ENCODE data around the gene H1-8. TPM values are rescaled to one million over a fixed set of nuclear protein-coding genes. Genes with fewer than 3 reads are reported as not detected.

Gene H1-8
- total RNA-seq, 5 donors from 2014 or later (not counting 1 experiment from before 2014, with no cell fraction given): not detected

DNA sequence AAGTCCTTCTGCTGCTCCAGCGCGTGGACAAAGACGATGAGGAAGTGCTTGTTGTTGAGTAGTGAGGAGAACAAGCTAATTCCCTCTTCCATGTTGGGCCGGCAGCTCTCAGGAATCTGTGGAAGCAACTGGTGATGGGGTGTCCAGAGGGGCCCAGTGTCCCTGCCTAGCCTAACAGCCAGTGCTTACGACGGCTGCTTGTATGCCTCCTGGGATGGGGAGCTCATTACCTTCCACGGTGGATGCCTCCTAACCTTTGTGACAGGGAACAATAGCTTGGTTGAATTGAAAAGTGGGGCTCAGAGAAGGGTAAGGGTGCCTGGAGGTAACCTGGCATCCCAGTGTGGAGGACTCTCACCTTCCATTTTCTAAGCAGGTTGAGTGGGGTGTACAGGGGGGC lies 22.9 kb downstream of the H1-8 start:
- H3K27ac ChIP-seq (ENCODE audit: low read length): no peak overlapping the region
- 100% methylated on average over 4 of the region's 7 CpGs for WGBS (ENCODE audit: insufficient coverage)
- Mint-ChIP-seq H3K27ac (no peak overlapping the region), H3K4me3 (no peak overlapping the region), H3K36me3 (no peaks in the 10 kb centered on the region), H3K9me3 (no peaks in the 10 kb centered on the region), H3K4me1 (peaks cover 1 to 8% (median 4%) of the 10 kb centered on the region in 3 donors), H3K27me3 (no peaks in the 10 kb centered on the region)
- no peak overlapping the region for H3K4me3 ChIP-seq (ENCODE audit: control insufficient read depth in 1 of 2, extremely low read depth in 1 of 2, low read length in 1 of 2)
- ATAC-seq (replicated peaks in 1 of 4) (no peak), DNase-seq (no peak)
- H3K27me3 ChIP-seq (replicated peaks in 1 of 2; ENCODE audit: control insufficient read depth in 2 of 2, extremely low read depth in 1 of 2, insufficient read depth in 2 of 2, low read length in 1 of 2): no peaks in the 10 kb centered on the region
- peaks cover 0 to 25% of the 10 kb centered on the region in 2 experiments for H3K4me1 ChIP-seq (ENCODE audit: control insufficient read depth in 1 of 2, extremely low read depth in 1 of 2, insufficient read depth in 2 of 2, low read length in 2 of 2)
- H3K9me3 ChIP-seq: no peaks in the 10 kb centered on the region
- POLR2A ChIA-PET: interaction anchor here in 1 of 2 donors (1.1 kb wide), 1 partner anchor 11 kb away, joined by 4 read pairs; no protein-coding TSS in a partner anchor
- CTCF ChIA-PET: no interaction called here
- H3K36me3 ChIP-seq (ENCODE audit: control insufficient read depth in 2 of 2, extremely low read depth in 1 of 2, insufficient read depth in 1 of 2, low read length in 1 of 2): peaks cover 3% of the 10 kb centered on the region in 2 donors

- peaks cover 4% of the 10 kb centered on the region for H3K36me3 Mint-ChIP-seq
- ATAC-seq (replicated peaks in 1 of 4): no peak
- POLR2A ChIA-PET: interaction anchor here in 1 of 2 donors (1.0 kb wide), 1 partner anchor 9 kb away, joined by 3 read pairs; no protein-coding TSS in a partner anchor
These were observed 24.3 kb downstream of the H1-8 start for GRCh38 chr3:129567176-129567705.

GRCh38 chr3:129567939-129568338 lies 25.0 kb downstream of the H1-8 start:
- no peaks in the 10 kb centered on the region for H3K27me3 ChIP-seq (replicated peaks in 1 of 2; ENCODE audit: control insufficient read depth in 2 of 2, extremely low read depth in 1 of 2, insufficient read depth in 2 of 2, low read length in 1 of 2)
- no peaks in the 10 kb centered on the region for H3K27me3 Mint-ChIP-seq
- WGBS (ENCODE audit: insufficient coverage): 70% methylated on average over 3 of the region's 6 CpGs
- ATAC-seq (replicated peaks in 1 of 4): no peak
- no peaks in the 10 kb centered on the region for H3K9me3 ChIP-seq
- H3K4me1 ChIP-seq (ENCODE audit: control insufficient read depth in 1 of 2, extremely low read depth in 1 of 2, insufficient read depth in 2 of 2, low read length in 2 of 2): peaks cover 0 to 28% of the 10 kb centered on the region in 2 experiments
- H3K27ac ChIP-seq (ENCODE audit: low read length): no peak overlapping the region
- H3K4me1 Mint-ChIP-seq: peaks cover 0 to 11% (median 4%) of the 10 kb centered on the region in 3 donors
- no peak overlapping the region for H3K4me3 ChIP-seq (ENCODE audit: control insufficient read depth in 1 of 2, extremely low read depth in 1 of 2, low read length in 1 of 2)
- H3K36me3 ChIP-seq (ENCODE audit: control insufficient read depth in 2 of 2, extremely low read depth in 1 of 2, insufficient read depth in 1 of 2, low read length in 1 of 2): peaks cover 0 to 3% of the 10 kb centered on the region in 2 donors
- ChIA-PET CTCF (interaction anchor here in 1 of 2 donors (0.6 kb wide), 1 partner anchor 38 kb away, joined by 3 read pairs; no protein-coding TSS in a partner anchor), POLR2A (interaction anchor here in 1 of 2 donors (0.5 to 1.0 kb wide), 2 partner anchors 9 to 14 kb away, joined by 3 to 4 read pairs; no protein-coding TSS in a partner anchor)
- no peak overlapping the region for H3K4me3 Mint-ChIP-seq
- H3K27ac Mint-ChIP-seq: no peak overlapping the region
- H3K36me3 Mint-ChIP-seq: peaks cover 4% of the 10 kb centered on the region
- no peaks in the 10 kb centered on the region for H3K9me3 Mint-ChIP-seq
- peak in 1 of 35 experiments; percentile 46 for DNase-seq

More at GRCh38 chr3:129567176-129567705, 24.3 kb downstream of the H1-8 start:
- Histone ChIP-seq H3K27ac (ENCODE audit: low read length) (no peak overlapping the region), H3K9me3 (no peaks in the 10 kb centered on the region), H3K4me3 (ENCODE audit: control insufficient read depth in 1 of 2, extremely low read depth in 1 of 2, low read length in 1 of 2) (no peak overlapping the region), H3K4me1 (ENCODE audit: control insufficient read depth in 1 of 2, extremely low read depth in 1 of 2, insufficient read depth in 2 of 2, low read length in 2 of 2) (peaks cover 0 to 26% of the 10 kb centered on the region in 2 experiments), H3K36me3 (ENCODE audit: control insufficient read depth in 2 of 2, extremely low read depth in 1 of 2, insufficient read depth in 1 of 2, low read length in 1 of 2) (peaks cover 3% of the 10 kb centered on the region in 2 donors), H3K27me3 (replicated peaks in 1 of 2; ENCODE audit: control insufficient read depth in 2 of 2, extremely low read depth in 1 of 2, insufficient read depth in 2 of 2, low read length in 1 of 2) (no peaks in the 10 kb centered on the region)
- no peak overlapping the region for H3K27ac Mint-ChIP-seq
- H3K4me1 Mint-ChIP-seq: peaks cover 0 to 11% (median 4%) of the 10 kb centered on the region in 3 donors
- WGBS (ENCODE audit: insufficient coverage): 90% methylated on average over 18 of the region's 18 CpGs
- CTCF ChIA-PET: no interaction called here
- H3K4me3 Mint-ChIP-seq: no peak overlapping the region
- no peaks in the 10 kb centered on the region for H3K27me3 Mint-ChIP-seq
- no peak for DNase-seq
- H3K9me3 Mint-ChIP-seq: no peaks in the 10 kb centered on the region

- H3K4me1 ChIP-seq (ENCODE audit: control insufficient read depth in 1 of 2, extremely low read depth in 1 of 2, insufficient read depth in 2 of 2, low read length in 2 of 2): peaks cover 0 to 41% of the 10 kb centered on the region in 2 experiments
- 93% methylated on average over 2 of the region's 7 CpGs for WGBS (ENCODE audit: insufficient coverage)
These were observed 26.9 kb downstream of the H1-8 start for GRCh38 chr3:129569856-129570255.

GRCh38 chr3:129571605-129572547 lies 28.9 kb downstream of the H1-8 start:
- H3K4me1 Mint-ChIP-seq: peaks cover 15 to 44% (median 23%) of the 10 kb centered on the region in 3 donors
- Histone ChIP-seq H3K9me3 (no peaks in the 10 kb centered on the region), H3K27ac (ENCODE audit: low read length) (no peak overlapping the region), H3K4me1 (ENCODE audit: control insufficient read depth in 1 of 2, extremely low read depth in 1 of 2, insufficient read depth in 2 of 2, low read length in 2 of 2) (peaks cover 8 to 52% of the 10 kb centered on the region in 2 experiments), H3K4me3 (ENCODE audit: control insufficient read depth in 1 of 2, extremely low read depth in 1 of 2, low read length in 1 of 2) (no peak overlapping the region), H3K27me3 (replicated peaks in 1 of 2; ENCODE audit: control insufficient read depth in 2 of 2, extremely low read depth in 1 of 2, insufficient read depth in 2 of 2, low read length in 1 of 2) (no peaks in the 10 kb centered on the region), H3K36me3 (ENCODE audit: control insufficient read depth in 2 of 2, extremely low read depth in 1 of 2, insufficient read depth in 1 of 2, low read length in 1 of 2) (peaks cover 0 to 3% of the 10 kb centered on the region in 2 donors)
- ChIA-PET CTCF (no interaction called here), POLR2A (no interaction called here)
- no peak for ATAC-seq (replicated peaks in 1 of 4)
- H3K4me3 Mint-ChIP-seq: no peak overlapping the region
- no peaks in the 10 kb centered on the region for H3K9me3 Mint-ChIP-seq
- 96% methylated on average over 21 of the region's 22 CpGs for WGBS (ENCODE audit: insufficient coverage)
- DNase-seq: no peak
- H3K27ac Mint-ChIP-seq: no peak overlapping the region
- H3K27me3 Mint-ChIP-seq: no peaks in the 10 kb centered on the region
- peaks cover 4% of the 10 kb centered on the region for H3K36me3 Mint-ChIP-seq

More at GRCh38 chr3:129569856-129570255, 26.9 kb downstream of the H1-8 start:
- ChIA-PET CTCF (no interaction called here), POLR2A (no interaction called here)
- H3K36me3 ChIP-seq (ENCODE audit: control insufficient read depth in 2 of 2, extremely low read depth in 1 of 2, insufficient read depth in 1 of 2, low read length in 1 of 2): peaks cover 0 to 3% of the 10 kb centered on the region in 2 donors
- Mint-ChIP-seq H3K9me3 (no peaks in the 10 kb centered on the region), H3K27ac (peak overlapping the region; percentile 57 to 71), H3K4me3 (no peak overlapping the region), H3K4me1 (peaks cover 0 to 24% (median 5%) of the 10 kb centered on the region in 3 donors), H3K27me3 (no peaks in the 10 kb centered on the region), H3K36me3 (peaks cover 4% of the 10 kb centered on the region)
- H3K27ac ChIP-seq (ENCODE audit: low read length): no peak overlapping the region
- no peak overlapping the region for H3K4me3 ChIP-seq (ENCODE audit: control insufficient read depth in 1 of 2, extremely low read depth in 1 of 2, low read length in 1 of 2)
- DNase-seq: no peak
- H3K9me3 ChIP-seq: no peaks in the 10 kb centered on the region
- no peak for ATAC-seq (replicated peaks in 1 of 4)
- H3K27me3 ChIP-seq (replicated peaks in 1 of 2; ENCODE audit: control insufficient read depth in 2 of 2, extremely low read depth in 1 of 2, insufficient read depth in 2 of 2, low read length in 1 of 2): no peaks in the 10 kb centered on the region

DNA sequence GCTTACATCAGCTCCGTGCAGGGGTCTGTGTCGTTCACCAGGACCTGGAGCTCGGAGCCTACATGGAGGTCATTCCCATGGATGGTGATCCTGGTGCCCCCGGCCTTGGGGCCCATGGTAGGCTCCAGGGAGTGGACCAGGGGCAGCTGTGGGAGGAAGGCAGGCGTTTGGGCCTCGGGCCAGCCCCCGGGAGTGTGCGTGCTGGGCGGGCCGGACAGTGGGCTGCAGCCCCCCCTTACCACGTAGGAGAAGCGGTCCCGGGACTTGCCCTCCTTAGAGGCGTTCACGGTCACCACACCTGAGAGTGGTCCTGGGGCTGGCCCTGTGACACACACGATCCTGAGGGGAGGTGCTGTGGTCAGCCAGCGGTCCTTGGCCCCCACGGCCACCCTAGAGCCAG lies 29.6 kb downstream of the H1-8 start:
- DNase-seq (no peak), ATAC-seq (replicated peaks in 1 of 4) (no peak)
- Histone ChIP-seq H3K36me3 (ENCODE audit: control insufficient read depth in 2 of 2, extremely low read depth in 1 of 2, insufficient read depth in 1 of 2, low read length in 1 of 2) (peaks cover 0 to 3% of the 10 kb centered on the region in 2 donors), H3K27ac (ENCODE audit: low read length) (no peak overlapping the region), H3K9me3 (no peaks in the 10 kb centered on the region), H3K4me3 (ENCODE audit: control insufficient read depth in 1 of 2, extremely low read depth in 1 of 2, low read length in 1 of 2) (no peak overlapping the region), H3K4me1 (ENCODE audit: control insufficient read depth in 1 of 2, extremely low read depth in 1 of 2, insufficient read depth in 2 of 2, low read length in 2 of 2) (peaks cover 13 to 52% of the 10 kb centered on the region in 2 experiments), H3K27me3 (replicated peaks in 1 of 2; ENCODE audit: control insufficient read depth in 2 of 2, extremely low read depth in 1 of 2, insufficient read depth in 2 of 2, low read length in 1 of 2) (no peaks in the 10 kb centered on the region)
- Mint-ChIP-seq H3K4me1 (peaks cover 15 to 48% (median 28%) of the 10 kb centered on the region in 3 donors), H3K9me3 (no peaks in the 10 kb centered on the region), H3K36me3 (peaks cover 4% of the 10 kb centered on the region), H3K4me3 (no peak overlapping the region), H3K27me3 (no peaks in the 10 kb centered on the region), H3K27ac (no peak overlapping the region)
- 95% methylated on average over 14 of the region's 18 CpGs for WGBS (ENCODE audit: insufficient coverage)
- POLR2A ChIA-PET: no interaction called here
- CTCF ChIA-PET: no interaction called here
